Stomach (tissue), 9 donors: Measurements from ENCODE around the gene GOLGA1. TPM values are rescaled to one million over a fixed set of nuclear protein-coding genes. Genes with fewer than 3 reads are reported as not detected.
A peak's percentile ranks its signal among the peaks of the same experiment; 100 is the strongest.

ENCODE experiments used
- DNase-seq, 2 donors: peaks; one replicate each; pipeline versions ENCODE4 v3.0.0 to v3.0.0-alpha.2; 2013 to 2019
- H3K27ac ChIP-seq, 5 donors: fragments of 200-600 bp in 4 of 5; sonication (generic) in 4 of 5; one replicate each; pipeline ENCODE4 v1.5.1; 2013 to 2019; ENCODE audit warnings: mild to moderate bottlenecking in 1 of 5, moderate library complexity in 1 of 5
- H3K27me3 ChIP-seq, 3 donors: fragments of 200-600 bp; sonication (generic); one replicate each; pipeline ENCODE4 v1.5.1; 2017 to 2019; ENCODE audit warnings: mixed run types in 1 of 3
- H3K36me3 ChIP-seq, 4 donors: fragments of 200-600 bp; sonication (generic); 1 replicate in 3 of 4; 2 replicates in 1 of 4; pipeline ENCODE4 v1.5.1; 2016 to 2019
- H3K4me1 ChIP-seq, 4 donors: fragments of 200-600 bp; sonication (generic); one replicate each; pipeline ENCODE4 v1.5.1; 2016 to 2019
- H3K4me3 ChIP-seq, 4 donors: fragments of 200-600 bp; sonication (generic) in 3 of 4; one replicate each; pipeline ENCODE4 v1.5.1; 2016 to 2019; ENCODE audit warnings: mild to moderate bottlenecking in 1 of 4
- H3K9me3 ChIP-seq, 4 donors: fragments of 200-600 bp; sonication (generic); one replicate each; pipeline ENCODE4 v1.5.1; 2016 to 2019
- EP300 ChIP-seq: sonication (generic); formaldehyde crosslinking; IDR thresholded peaks from one replicate; pipeline ENCODE4 v1.6.1; 2017; ENCODE audit warnings: antibody characterized with exemption
- POLR2A ChIP-seq, 4 donors: fragments of 450-650 bp; IDR thresholded peaks; one replicate each; pipeline ENCODE4 v1.6.1; 2016; ENCODE audit warnings: antibody characterized with exemption in 4 of 4, control low read depth in 2 of 4, mild to moderate bottlenecking in 1 of 4, moderate library complexity in 1 of 4
- POLR2AphosphoS5 ChIP-seq, 3 donors: sonication (generic); formaldehyde crosslinking; IDR thresholded peaks; one replicate each; pipeline ENCODE4 v1.6.1; 2016; ENCODE audit warnings: antibody characterized with exemption in 3 of 3
- WGBS, 5 donors: extraction: QIAGEN DNeasy Blood & Tissue Kit in 3 of 5; methylation state at CpG; one replicate each; pipeline versions ENCODE4 v1.1.5 to v1.1.7; 2013 to 2018; 5-methylcytosine and 5-hydroxymethylcytosine counted together
- intact Hi-C: fragments of 100-400 bp; cut with DNase I; formaldehyde crosslinking; loops from one replicate; pipeline ENCODE4 v1.15.1; 2023; ENCODE audit warnings: low total_unique reads
- polyA plus RNA-seq, 3 donors: library from polyadenylated mRNA; stranded (reverse); fragments of 200-250 nt; gene quantifications; one replicate each; pipeline ENCODE4 v1.2.3, GENCODE V29; 2013
- total RNA-seq, 5 donors: library from RNA; depleted of rRNA; stranded (reverse); fragments of >200 nt; gene quantifications; one replicate each; pipeline versions ENCODE4 v1.1.0 to v1.2.3, GENCODE V29; 2014 to 2016
- TF ChIP-seq, protein P1 (sequence below), 7 experiments: fragments of 450-650 bp in 4 of 7; fragments of 200-600 bp in 3 of 7; sonication (generic) in 3 of 7; IDR thresholded peaks; one replicate each; pipeline ENCODE4 v1.5.1; 2016 to 2019; ENCODE audit warnings: antibody characterized with exemption in 7 of 7, control low read depth in 2 of 7, mild to moderate bottlenecking in 1 of 7
- donor health status: healthy with polysubstance abuse.
- donor health status: Bipolar disorder and iron deficiency.
- donor health status: healthy.

The GOLGA1 gene
- total and polyA plus RNA-seq, 8 donors, result 4.1 to 88.4 (median 18.1) TPM

DNA sequence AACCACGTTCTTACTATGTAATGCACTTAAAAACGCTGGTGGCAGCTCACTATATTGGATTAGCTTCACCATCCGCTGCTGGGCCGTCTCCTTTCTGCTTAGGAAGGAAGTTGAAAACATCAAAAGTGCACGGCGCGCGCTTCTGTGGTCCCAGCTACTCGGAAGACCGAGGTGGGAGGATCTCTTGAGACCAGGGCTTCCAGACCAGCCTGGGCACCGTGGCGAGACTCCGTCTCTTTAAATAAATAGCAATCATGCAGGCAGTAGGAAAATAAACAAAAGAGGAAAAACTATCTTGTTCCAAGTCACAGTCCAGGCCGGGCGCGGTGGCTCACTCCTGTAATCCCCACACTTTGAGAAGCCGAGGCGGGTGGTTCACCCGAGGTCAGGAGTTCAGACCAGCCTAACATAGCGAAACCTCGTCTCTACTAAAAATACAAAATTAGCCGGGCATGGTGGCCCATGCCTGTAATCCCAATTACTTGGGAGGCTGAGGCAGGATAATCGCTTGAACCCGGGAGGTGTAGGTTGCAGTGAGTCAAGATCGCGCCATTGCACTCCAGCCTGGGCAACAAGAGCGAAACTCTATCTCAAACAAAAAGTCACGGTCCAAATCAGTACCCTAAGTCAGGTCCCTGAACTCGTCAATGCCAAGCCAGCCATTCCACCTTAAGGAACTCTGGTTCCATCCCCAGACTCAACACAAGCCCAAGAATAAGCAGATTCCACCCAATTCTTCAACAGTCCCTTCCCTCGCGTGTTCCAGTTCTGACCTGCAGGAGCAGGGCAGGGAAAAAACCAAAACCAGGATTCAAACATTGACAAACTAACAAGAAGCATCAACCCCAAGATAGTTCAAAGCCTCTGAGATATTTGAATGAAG, 1.0 kb upstream of the GOLGA1 start:
- peak overlapping the region; percentile 93 to 98 (median 96) for H3K27ac ChIP-seq
- TF ChIP-seq POLR2A (IDR thresholded peaks at IDR 0.05) (no peak), EP300 (no peak), POLR2AphosphoS5 (IDR thresholded peaks at IDR 0.05) (no peak)
- TF ChIP-seq, protein P1, sequence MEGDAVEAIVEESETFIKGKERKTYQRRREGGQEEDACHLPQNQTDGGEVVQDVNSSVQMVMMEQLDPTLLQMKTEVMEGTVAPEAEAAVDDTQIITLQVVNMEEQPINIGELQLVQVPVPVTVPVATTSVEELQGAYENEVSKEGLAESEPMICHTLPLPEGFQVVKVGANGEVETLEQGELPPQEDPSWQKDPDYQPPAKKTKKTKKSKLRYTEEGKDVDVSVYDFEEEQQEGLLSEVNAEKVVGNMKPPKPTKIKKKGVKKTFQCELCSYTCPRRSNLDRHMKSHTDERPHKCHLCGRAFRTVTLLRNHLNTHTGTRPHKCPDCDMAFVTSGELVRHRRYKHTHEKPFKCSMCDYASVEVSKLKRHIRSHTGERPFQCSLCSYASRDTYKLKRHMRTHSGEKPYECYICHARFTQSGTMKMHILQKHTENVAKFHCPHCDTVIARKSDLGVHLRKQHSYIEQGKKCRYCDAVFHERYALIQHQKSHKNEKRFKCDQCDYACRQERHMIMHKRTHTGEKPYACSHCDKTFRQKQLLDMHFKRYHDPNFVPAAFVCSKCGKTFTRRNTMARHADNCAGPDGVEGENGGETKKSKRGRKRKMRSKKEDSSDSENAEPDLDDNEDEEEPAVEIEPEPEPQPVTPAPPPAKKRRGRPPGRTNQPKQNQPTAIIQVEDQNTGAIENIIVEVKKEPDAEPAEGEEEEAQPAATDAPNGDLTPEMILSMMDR (IDR thresholded peaks at IDR 0.05), result no peak
- WGBS, 5 donors, result 9 to 13% (median 10%) methylated on average over 30 to 31 of the region's 31 CpGs
- H3K9me3 ChIP-seq, result no peaks in the 10 kb centered on the region
- DNase-seq, result peak; percentile 64 to 84
- no peaks in the 10 kb centered on the region for H3K27me3 ChIP-seq
- peak overlapping the region; percentile 59 to 85 (median 82) for H3K4me3 ChIP-seq
- intact Hi-C loops, result loop anchor here (10.0 kb wide), 1 partner anchor 203 kb away; the partner anchor contains the start of gene SCAI
- H3K36me3 ChIP-seq, result peaks cover 0 to 19% (median 15%) of the 10 kb centered on the region in 4 donors
- H3K4me1 ChIP-seq, result peaks cover 10 to 34% (median 20%) of the 10 kb centered on the region in 4 donors

DNA sequence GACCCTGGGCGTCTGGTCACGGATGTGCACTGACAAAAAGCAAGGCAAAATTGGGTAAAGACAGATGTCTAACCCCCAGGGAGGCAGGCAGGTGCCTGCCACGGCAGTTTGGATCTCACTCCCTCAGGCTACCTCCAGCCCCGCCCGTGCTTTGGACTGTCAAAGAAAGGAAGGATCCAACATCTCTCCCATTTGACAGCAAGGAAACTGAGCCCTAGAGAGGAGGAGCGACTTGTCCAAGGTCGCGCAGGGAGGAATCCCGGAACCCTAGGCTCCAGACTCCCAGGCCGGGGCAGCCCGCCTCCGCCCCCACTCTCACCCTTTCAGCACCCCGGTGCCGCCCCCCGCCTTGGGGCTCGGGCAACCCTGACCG, 376 bp downstream of the GOLGA1 start:
- intact Hi-C loops, result loop anchor here (10.0 kb wide), 1 partner anchor 204 kb away; the partner anchor contains the start of gene SCAI
- peak overlapping the region; percentile 59 to 85 (median 82) for H3K4me3 ChIP-seq
- H3K27ac ChIP-seq, result peak overlapping the region; percentile 93 to 98 (median 96)
- DNase-seq, result no peak
- 0 to 2% (median 1%) methylated on average over 8 to 17 of the region's 17 CpGs for WGBS, 5 donors
- H3K27me3 ChIP-seq, result no peaks in the 10 kb centered on the region
- peaks cover 10 to 34% (median 20%) of the 10 kb centered on the region in 4 donors for H3K4me1 ChIP-seq
- H3K9me3 ChIP-seq, result no peaks in the 10 kb centered on the region
- H3K36me3 ChIP-seq, result peaks cover 0 to 33% (median 29%) of the 10 kb centered on the region in 4 donors
- TF ChIP-seq POLR2A (IDR thresholded peaks at IDR 0.05), result no peak
- TF ChIP-seq POLR2AphosphoS5 (IDR thresholded peaks at IDR 0.05), result no peak
- no peak for TF ChIP-seq EP300
- TF ChIP-seq, protein P1 (IDR thresholded peaks at IDR 0.05), result no peak

DNA sequence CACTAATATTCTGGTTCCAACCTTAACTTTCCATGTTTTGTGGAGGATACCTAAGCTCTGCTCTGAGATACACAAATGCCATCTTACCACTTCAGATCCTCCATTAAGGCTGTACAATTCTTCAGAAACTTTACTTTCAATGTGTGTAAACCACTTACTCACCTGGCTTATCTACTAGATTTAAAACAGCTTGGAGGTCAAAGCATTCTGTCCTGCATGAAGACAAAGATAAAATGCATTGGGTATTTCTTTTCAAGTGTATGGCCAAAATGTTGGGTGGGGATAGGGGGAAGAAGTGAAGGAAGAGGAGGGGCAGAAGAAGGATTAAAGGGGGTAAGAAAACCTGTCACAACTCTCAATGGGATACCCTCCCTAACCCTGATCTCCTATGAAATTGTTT, 939 bp downstream of the GOLGA1 start:
- intact Hi-C loops, result loop anchor here (10.0 kb wide), 1 partner anchor 205 kb away; the partner anchor contains the start of gene SCAI
- no peak for DNase-seq
- Histone ChIP-seq H3K27ac (peak overlapping the region; percentile 93 to 98 (median 96)), H3K9me3 (no peaks in the 10 kb centered on the region), H3K27me3 (no peaks in the 10 kb centered on the region), H3K4me1 (peaks cover 10 to 34% (median 20%) of the 10 kb centered on the region in 4 donors), H3K4me3 (peak overlapping the region; percentile 59 to 85 (median 82)), H3K36me3 (peaks cover 0 to 38% (median 34%) of the 10 kb centered on the region in 4 donors)
- TF ChIP-seq POLR2AphosphoS5 (IDR thresholded peaks at IDR 0.05), result no peak

DNA sequence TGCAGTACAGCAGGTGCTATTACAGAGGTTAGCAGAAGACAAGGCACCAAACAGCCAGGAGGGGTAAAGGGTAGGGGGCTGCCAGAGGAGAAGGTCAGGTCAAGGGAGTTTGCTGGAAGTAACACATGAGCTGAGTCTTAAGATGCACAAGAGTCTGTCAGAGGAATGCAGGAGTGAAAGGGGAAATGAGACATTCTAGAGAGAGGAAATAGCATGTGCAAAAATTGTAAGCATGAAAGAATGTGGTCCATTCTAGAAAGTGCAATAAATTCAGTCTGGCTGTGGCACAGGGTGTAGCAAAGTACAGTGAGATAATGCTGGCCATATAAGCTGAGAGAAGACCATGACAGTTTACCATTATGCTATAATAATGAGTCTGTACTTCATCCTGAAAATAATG, 6.6 kb downstream of the GOLGA1 start:
- H3K27ac ChIP-seq, result no peak overlapping the region
- H3K4me1 ChIP-seq, result peaks cover 0 to 12% (median 0%) of the 10 kb centered on the region in 4 donors
- H3K36me3 ChIP-seq, result peaks cover 10 to 95% (median 88%) of the 10 kb centered on the region in 4 donors
- no peaks in the 10 kb centered on the region for H3K27me3 ChIP-seq
- TF ChIP-seq EP300 (no peak), POLR2A (IDR thresholded peaks at IDR 0.05) (no peak), POLR2AphosphoS5 (IDR thresholded peaks at IDR 0.05) (no peak)
- TF ChIP-seq, protein P1 (IDR thresholded peaks at IDR 0.05), result no peak
- intact Hi-C loops, result no loop called here
- DNase-seq, result peak in 1 of 2 donors; percentile 8
- no peaks in the 10 kb centered on the region for H3K9me3 ChIP-seq
- no peak overlapping the region for H3K4me3 ChIP-seq
